ENCODE results near the gene PGD.

Gene PGD

DNA sequence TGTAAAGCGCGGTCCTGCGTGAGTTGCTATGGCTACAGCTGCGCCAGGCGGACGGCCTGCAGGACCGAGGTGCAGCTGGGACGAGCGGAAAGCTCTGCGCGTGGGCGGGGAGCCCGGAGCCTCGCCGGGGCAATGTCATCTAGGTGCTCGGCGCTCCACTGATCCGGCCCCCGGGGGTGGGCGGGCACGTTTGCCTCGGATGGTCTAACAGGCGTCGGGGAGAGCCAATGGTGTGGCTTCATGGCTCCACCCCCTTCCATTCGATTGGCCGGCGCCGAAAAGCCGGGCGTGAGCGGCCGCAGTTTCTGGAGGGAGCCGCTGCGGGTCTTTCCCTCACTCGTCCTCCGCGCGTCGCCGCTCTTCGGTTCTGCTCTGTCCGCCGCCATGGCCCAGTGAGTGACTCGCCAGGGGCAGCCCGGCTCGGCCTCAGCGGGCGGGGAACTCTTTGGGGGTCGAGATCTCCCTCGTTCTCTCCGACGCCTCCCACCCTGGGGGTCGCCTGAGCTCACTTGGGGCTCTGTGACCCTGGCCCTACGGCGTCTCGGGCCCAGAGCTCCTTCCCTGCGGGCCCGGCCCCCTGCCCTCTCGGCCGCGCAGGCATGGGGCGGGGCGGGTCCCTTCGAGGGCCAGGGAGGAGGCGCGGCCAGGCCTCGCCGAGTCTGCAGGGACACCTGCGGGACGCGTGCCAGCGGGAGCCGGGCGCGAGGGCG, at the start of gene PGD:
TSS of gene PGD (plus strand) at position 331 of the 710 bp plus-strand sequence. CDS start at position 385, 54 bp downstream.
- peak; percentile 99 for DNase-seq

GRCh38 chr1:10353282-10353681, 45.6 kb upstream of the PGD start:
- no peak for DNase-seq

GRCh38 chr1:10353693-10354092, 45.2 kb upstream of the PGD start:
- no peak for DNase-seq

DNA sequence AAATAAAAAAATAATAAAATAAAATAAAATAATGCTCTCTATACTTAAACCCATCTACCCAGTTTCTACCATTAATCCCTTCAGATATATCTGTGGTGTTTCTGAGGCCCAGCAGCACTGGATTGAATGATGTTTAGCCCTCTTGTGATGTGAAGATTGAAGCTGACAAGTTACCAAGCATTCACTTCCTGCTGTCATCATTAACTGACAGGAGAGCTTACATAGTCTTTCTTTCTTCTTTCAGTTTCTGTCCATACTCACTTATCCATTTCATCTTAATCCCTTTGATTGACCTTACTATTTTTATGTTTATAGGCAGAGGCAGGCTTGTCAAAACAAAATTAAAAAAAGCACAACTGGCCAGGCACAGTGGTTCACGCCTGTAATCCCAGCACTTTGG, 38.8 kb upstream of the PGD start:
- no peak for DNase-seq

GRCh38 chr1:10361515-10361914, 37.3 kb upstream of the PGD start:
- no peak for DNase-seq

DNA sequence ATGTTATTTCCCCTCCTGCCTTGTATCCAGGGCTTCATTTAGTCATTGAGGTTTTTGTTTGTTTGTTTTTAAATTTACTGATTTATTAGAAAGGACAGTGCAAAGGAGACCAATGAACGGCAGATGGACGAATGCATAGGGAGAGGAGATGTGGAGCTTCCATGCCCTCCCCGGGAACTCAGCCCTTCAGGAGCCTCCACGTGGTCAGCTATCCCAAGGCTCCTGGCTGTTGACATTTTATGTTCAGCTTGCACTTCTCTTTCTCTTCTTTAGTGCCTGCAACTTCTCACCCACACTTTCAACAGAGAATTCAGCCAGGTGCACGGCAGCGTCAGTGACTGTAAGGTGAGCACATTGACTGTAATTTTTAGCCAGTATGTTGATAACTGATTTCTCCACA, 30.7 kb upstream of the PGD start:
- no peak for DNase-seq

GRCh38 chr1:10374442-10374860, 24.4 kb upstream of the PGD start:
- DNase-seq: no peak

DNA sequence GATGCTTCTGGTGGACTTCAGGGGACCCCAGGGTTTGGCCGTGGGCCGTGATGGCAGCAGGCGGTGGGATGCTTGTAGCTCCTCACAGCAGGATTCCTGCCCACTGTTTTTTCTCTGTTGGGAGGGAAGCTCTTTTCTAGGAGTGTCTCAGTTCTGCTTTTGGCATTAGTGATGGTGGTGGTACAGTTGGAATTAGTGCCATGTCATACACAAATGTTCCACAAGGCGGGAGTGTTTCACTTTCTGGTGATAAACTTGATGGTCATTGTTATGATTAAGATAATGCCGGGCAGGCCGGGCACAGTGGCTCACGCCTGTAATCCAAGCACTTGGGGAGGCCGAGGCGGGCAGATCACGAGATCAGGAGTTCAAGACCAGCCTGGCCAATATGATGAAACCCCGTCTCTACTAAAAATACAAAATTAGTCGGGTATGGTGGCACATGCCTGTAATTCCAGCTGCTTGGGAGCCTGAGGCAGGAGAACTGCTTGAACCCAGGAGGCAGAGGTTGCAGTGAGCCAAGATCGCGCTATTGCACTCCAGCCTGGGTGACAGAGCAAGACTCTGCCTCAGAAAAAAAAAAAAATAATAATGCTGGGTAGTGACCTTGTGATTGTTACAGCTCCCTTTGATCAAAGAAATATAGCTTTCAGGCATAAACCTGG, 21.4 kb upstream of the PGD start:
- peak; percentile 70 to 96 for DNase-seq

DNA sequence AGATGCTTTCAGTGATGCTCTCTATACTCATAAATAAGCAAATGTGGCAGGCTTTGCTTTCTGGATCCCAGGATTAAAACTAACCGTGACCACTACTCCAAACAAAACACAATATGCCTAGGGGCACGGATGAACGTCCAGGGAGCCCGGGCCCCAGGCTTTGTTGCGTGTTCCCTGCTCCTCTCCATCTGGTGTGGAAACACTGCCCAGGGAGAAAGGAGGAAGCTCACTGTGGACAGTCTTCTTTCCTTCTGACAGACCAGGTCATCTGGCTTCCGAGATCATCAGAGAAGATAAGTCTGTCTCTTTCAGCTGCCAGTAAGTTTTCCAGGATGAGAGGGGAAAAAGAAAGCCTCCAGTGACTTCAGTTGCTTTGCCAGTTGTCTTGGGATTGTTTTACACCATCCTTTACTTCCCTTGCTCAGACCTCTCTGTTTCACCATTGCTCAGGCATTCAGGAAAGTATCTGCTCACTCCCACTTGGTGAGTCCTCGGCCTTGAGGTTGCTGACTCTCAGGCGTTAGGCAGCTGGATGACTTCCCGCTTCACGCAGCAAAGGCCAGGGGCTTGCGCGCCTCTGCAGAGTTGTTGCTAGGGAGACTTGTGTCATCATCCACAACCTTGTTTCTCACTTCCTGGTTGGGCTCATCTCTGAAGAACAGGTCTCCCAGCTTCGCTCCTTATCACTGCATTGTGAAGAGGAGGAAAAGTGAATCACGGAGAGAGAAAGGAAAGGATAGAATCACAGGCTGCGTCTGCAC, 20.6 kb upstream of the PGD start:
- DNase-seq: peak; percentile 75 to 91

DNA sequence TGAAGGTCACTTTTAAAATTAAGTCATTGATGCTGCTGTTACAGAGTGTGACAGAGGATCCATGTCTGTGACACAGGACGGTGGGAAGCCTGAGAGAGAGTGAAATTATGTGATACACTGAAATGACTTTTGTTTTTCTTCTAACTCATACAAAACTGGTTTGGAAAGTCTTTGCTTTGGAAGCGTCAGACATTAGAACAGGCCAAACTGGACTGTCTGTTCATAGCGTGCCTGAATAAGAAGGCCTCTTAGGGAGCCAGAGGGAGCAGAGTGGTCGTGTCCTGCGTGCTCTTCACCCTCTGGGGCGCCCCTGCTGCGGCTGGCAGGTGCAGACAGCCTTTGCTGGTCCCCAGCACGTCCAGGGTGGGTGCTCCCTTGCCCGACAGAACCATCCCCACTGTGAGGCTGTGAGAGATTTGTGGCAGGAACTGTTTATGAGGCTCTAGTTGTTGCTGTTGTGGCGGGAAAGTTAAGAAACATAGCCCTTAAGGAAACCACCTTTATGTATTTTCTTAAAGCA, 19.7 kb upstream of the PGD start:
- no peak for DNase-seq

DNA sequence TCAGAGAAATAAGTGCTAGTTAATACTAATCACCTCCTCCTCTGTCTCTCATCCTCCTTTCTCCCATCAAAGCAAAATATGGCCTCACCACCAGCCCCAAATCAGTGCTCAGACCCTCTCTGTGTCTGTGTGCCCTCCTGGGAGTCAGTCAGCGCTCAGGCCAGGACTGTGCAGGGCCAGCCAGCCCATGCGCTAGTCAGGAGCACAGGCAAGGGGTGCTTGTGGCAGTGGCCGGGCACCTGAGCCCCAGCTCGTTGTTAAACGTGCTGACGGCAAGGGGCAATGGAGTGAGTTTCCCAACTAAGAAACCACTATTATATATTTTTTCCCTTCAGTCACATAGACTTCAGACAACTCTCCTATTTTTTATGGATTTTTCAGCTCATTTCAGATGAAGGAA, 19.2 kb upstream of the PGD start:
- DNase-seq: no peak

GRCh38 chr1:10380594-10381275, 18.1 kb upstream of the PGD start:
- DNase-seq: no peak

DNA sequence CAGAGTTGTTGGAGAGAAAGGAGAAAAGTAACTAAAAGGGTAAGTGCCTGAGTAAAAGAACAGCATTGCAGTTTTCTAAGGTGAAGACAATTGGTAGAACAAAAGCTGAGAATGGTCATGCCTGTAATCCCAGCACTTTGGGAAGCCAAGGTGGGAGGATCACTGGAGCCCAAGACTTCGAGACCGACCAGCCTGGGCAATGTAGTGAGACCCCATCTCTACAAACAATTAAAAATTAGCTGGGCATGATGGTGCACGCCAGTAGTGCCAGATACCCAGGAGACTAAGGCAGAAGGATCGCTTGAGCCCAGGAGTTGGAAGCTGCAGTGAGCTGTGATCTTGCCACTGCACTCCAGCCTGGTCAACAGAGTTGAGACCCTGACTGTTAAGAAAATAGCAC, 15.2 kb upstream of the PGD start:
- DNase-seq: no peak

GRCh38 chr1:10384219-10384618, 14.6 kb upstream of the PGD start:
- DNase-seq: no peak

DNA sequence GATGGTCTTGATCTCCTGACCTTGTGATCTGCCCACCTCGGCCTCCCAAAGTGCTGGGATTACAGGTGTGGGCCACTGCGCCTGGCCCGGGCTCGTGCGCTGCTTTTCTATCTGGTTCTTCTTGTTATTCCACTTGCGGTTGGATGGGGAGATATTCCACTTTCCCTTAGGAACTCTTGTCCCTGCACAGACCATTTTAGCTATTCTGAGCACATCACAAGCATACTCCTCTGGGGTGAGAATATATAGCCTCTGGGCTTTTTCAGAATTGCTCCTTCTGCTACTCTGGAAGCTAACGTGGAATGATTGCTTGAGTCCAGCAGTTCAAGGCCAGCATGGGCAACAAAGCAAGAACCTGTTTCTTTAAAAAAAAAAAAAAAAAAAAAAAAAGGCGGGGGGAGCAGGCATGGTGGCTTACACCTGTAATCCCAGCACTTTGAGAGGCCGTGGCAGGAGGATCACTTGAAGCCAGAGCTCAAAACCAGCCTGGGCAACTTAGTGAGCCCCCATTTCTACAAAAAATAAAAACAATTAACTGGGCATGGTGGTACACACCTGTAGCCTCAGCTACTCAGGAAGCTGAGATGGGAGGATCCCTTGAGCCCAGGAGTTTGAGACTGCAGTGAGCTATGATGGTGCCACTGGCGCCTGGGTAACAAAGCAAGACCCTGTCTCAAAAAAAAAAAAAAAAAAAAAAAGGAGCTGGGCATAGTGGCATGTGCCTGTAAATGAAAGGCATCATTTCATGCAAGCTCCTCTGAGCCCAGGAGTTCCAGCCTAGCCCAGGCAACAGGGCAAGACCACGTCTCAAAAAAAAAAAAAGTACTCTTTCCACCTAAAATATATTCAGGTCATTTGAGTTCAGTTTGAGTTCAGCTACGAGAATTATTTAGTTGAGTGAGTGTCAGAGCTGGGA, 11.8 kb upstream of the PGD start:
- no peak for DNase-seq

DNA sequence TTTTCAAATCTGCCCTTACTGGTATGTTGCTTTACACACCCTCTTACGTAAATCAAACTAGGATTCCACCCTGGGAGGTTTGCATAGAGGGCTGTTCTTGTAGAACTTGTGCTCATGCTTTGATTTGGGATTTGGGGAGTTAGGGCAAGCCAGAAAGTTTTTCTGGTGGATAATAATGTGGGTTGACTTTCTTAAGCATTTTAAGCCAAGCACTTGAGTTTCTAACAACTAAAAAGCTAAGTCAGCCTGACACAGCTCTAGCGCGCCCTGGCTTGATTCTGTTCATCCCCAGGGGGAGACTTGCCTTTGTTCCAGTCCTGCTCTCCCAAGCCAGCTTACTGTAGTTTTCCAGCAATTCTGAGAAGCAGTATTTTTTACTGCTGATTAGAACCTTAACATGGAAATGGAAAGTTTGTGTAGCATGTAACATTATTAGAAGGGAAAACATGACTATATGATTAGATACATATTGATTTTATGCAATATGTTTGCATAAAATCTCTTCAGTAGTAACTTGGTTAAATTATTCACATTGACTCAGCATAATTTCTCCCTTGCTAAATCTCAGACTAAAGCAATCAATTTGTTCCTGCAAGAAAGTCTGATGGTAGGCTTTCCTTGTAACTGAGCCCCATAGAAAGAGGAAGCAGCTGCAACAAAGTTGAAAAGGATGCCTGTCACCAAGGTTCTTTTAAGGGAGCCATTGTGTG, 11.0 kb upstream of the PGD start:
- DNase-seq: peak; percentile 83 to 86

DNA sequence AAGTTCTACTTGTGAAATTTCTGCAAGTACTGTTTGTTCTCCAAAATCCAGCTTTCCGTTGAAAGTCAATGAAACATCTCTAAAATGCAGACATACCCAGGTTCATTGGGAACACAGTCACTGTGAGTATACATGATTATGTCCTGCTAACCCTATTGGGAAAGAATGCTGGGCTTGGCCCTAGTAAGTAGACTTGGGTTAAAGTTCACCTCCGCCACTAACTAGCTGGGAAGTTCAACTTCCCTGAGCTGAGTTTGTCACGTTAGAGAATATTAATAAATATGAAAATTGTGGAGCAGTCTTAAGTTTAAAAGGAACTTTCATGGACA, 10.5 kb upstream of the PGD start:
- DNase-seq: no peak

GRCh38 chr1:10389271-10389973, 9.4 kb upstream of the PGD start:
- DNase-seq: no peak

DNA sequence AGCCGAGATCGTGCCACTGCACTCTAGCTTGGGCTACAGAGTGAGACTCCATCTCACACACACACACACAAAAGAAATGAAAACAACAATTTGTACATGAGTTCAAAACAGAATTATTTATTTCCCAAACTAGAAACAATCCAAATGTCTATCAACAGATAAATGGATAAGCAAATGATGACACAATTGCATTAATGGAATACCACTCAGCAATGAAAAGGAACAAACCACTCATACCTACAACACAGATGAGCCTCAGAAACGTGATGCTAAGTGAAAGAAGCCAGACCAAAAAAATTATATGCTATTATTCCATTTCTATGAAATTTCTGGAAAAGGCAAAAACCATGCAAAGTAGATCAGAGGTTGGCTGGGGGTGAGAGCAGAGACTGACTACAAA, 2.0 kb upstream of the PGD start:
- DNase-seq: no peak

DNA sequence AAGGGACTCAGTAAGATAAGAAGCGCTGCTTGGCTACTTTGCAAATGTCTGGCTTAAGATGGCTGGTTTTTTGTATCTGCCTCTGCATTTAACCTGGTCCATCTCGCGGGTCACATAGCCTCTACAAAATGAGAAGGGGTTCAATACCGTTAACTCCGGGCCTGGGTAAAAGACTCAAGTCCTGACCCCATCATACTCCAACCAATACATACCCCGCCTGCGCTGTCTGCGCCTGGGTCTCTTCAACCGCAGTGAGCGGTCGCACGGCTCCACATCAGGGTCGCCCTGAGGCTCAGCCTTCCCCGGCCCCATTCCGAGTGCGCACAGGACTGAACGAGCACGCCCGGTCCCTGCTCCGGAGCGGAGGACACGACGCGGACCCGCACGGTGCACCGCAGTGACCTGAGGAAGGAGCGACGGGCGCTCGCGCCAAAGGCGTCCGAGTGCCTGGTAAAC, 558 bp upstream of the PGD start:
- no peak for DNase-seq

Measured in inflammatory macrophage treated with lipopolysaccharide for 1 hour (primary cell).